SK-N-SH treated with all-trans-retinoic acid at 6 μM for 48 hours (cell line): Measurements from ENCODE around the gene SORCS1.

Source experiments
- BACH2 ChIP-seq: fragments of 250-450 bp; sonication (Bioruptor Pico); IDR thresholded peaks from 2 replicates; pipeline ENCODE4 v1.9.0; 2021; ENCODE audit warnings: mild to moderate bottlenecking, borderline replicate concordance
- ISL1 ChIP-seq: fragments of 250-450 bp; sonication (Bioruptor Pico); IDR thresholded peaks from 2 replicates; pipeline ENCODE4 v2.1.2; 2022; ENCODE audit warnings: mild to moderate bottlenecking, moderate library complexity
- OSR1 ChIP-seq: fragments of 250-450 bp; sonication (Bioruptor Pico); IDR thresholded peaks from 2 replicates; pipeline ENCODE4 v1.8.0; 2022; ENCODE audit warnings: moderate library complexity, mild to moderate bottlenecking, inconsistent platforms
- TCF4 ChIP-seq: fragments of 250-450 bp; sonication (Bioruptor Pico); IDR thresholded peaks from 2 replicates; pipeline ENCODE4 v1.8.0; 2021; ENCODE audit warnings: mild to moderate bottlenecking, moderate library complexity, borderline replicate concordance
- TOX ChIP-seq: fragments of 250-450 bp; sonication (Bioruptor Pico); IDR thresholded peaks from 2 replicates; pipeline ENCODE4 v1.8.0; 2021; ENCODE audit warnings: mild to moderate bottlenecking, moderate library complexity, borderline replicate concordance
- ZNF565 ChIP-seq: fragments of 450-650 bp; formaldehyde crosslinking; conservative IDR thresholded peaks from 2 replicates; pipeline ENCODE4 v1.5.0; 2020; ENCODE audit warnings: low read depth, mild to moderate bottlenecking, moderate library complexity
- TF ChIP-seq, protein P1 (sequence below): fragments of 250-450 bp; sonication (Bioruptor Pico); IDR thresholded peaks from 2 replicates; pipeline ENCODE4 v1.5.0; 2020; ENCODE audit warnings: mild to moderate bottlenecking, moderate library complexity
- TF ChIP-seq, protein P2 (sequence below): fragments of 250-450 bp; sonication (Bioruptor Pico); IDR thresholded peaks from 2 replicates; pipeline ENCODE4 v1.8.0; 2021; ENCODE audit warnings: low read depth, mild to moderate bottlenecking, moderate library complexity, borderline replicate concordance

DNA sequence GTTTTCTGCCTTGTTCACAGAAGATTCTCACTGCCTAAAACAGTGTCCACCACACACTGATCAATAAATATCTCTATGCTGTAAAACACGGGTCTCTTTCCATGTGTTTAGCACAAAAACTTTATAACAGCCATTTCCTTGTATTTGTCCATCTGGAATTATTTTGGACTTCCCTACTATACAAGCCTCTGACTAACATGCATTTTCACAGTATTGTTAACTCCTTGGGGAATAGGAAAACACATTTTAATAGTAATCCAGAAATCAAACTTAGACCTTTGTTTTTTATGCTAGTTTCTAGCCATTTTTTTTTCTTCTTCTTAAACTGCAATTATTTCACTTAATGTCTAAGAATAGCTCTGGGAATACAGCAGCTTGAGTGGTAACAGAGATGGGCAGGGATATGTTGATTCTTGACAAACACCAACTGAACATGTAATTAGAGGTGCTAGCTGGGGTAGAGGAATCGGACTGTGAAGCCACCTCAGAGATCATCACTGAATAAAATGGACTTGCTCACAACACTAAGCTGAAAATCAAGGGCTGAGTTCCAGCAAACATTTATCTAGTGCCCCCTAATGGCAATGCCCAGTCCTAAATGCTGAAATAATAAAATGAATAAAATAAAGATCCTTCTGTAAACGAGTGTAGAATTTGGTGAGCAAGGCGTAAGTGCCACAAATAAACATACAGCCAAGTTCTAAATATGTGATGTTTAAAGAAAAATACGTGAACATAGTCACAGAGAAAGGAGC lies 593.1 kb downstream of the SORCS1 start:
- TF ChIP-seq OSR1 (CRISPR knock-in tag), result no peak
- no peak for TF ChIP-seq TOX (CRISPR knock-in tag)
- TF ChIP-seq ISL1 (CRISPR knock-in tag), result no peak
- TF ChIP-seq, protein P1, sequence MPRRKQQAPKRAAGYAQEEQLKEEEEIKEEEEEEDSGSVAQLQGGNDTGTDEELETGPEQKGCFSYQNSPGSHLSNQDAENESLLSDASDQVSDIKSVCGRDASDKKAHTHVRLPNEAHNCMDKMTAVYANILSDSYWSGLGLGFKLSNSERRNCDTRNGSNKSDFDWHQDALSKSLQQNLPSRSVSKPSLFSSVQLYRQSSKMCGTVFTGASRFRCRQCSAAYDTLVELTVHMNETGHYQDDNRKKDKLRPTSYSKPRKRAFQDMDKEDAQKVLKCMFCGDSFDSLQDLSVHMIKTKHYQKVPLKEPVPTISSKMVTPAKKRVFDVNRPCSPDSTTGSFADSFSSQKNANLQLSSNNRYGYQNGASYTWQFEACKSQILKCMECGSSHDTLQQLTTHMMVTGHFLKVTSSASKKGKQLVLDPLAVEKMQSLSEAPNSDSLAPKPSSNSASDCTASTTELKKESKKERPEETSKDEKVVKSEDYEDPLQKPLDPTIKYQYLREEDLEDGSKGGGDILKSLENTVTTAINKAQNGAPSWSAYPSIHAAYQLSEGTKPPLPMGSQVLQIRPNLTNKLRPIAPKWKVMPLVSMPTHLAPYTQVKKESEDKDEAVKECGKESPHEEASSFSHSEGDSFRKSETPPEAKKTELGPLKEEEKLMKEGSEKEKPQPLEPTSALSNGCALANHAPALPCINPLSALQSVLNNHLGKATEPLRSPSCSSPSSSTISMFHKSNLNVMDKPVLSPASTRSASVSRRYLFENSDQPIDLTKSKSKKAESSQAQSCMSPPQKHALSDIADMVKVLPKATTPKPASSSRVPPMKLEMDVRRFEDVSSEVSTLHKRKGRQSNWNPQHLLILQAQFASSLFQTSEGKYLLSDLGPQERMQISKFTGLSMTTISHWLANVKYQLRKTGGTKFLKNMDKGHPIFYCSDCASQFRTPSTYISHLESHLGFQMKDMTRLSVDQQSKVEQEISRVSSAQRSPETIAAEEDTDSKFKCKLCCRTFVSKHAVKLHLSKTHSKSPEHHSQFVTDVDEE (CRISPR knock-in tag), result no peak
- TF ChIP-seq, protein P2, sequence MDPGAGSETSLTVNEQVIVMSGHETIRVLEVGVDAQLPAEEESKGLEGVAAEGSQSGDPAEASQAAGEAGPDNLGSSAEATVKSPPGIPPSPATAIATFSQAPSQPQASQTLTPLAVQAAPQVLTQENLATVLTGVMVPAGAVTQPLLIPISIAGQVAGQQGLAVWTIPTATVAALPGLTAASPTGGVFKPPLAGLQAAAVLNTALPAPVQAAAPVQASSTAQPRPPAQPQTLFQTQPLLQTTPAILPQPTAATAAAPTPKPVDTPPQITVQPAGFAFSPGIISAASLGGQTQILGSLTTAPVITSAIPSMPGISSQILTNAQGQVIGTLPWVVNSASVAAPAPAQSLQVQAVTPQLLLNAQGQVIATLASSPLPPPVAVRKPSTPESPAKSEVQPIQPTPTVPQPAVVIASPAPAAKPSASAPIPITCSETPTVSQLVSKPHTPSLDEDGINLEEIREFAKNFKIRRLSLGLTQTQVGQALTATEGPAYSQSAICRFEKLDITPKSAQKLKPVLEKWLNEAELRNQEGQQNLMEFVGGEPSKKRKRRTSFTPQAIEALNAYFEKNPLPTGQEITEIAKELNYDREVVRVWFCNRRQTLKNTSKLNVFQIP (CRISPR knock-in tag), result no peak
- no peak for TF ChIP-seq TCF4 (CRISPR knock-in tag)
- TF ChIP-seq BACH2, result no peak
- TF ChIP-seq ZNF565 (CRISPR knock-in tag), result no peak
